ENCODE results near the gene USP51. TPM values are rescaled to one million over a fixed set of nuclear protein-coding genes. Genes with fewer than 3 reads are reported as not detected.
A peak's percentile ranks its signal among the peaks of the same experiment; 100 is the strongest.

Gene USP51
- total RNA-seq, 1 donor from 2014 or later: 2.2 TPM

- Histone ChIP-seq H3K27me3 (ENCODE audit: insufficient read depth, low read length) (no peaks in the 10 kb centered on the region), H3K9me3 (ENCODE audit: insufficient read depth, low read depth, low read length) (no peaks in the 10 kb centered on the region), H3K36me3 (ENCODE audit: insufficient read depth, low read length) (no peaks in the 10 kb centered on the region), H3K9ac (ENCODE audit: low read length) (peak overlapping the region; percentile 81), H2AFZ (ENCODE audit: low read depth, low read length) (peak overlapping the region; percentile 86), H3K4me2 (ENCODE audit: low read length) (peak overlapping the region; percentile 94), H3K4me1 (ENCODE audit: insufficient read depth, low read length) (no peaks in the 10 kb centered on the region), H3K4me3 (ENCODE audit: insufficient read depth, low read depth, low read length) (no peak overlapping the region), H4K20me1 (ENCODE audit: insufficient read depth, low read length) (no peaks in the 10 kb centered on the region), H3K27ac (ENCODE audit: low read depth, low read length) (no peak overlapping the region), H3K79me2 (ENCODE audit: insufficient read depth, low read length) (no peaks in the 10 kb centered on the region)
- DNase-seq (ENCODE audit: low read depth) (no peak), FAIRE-seq (no peak)
- no peak for TF ChIP-seq CTCF (IDR thresholded peaks at IDR 0.05; ENCODE audit: insufficient read depth, low read depth, low read length)
- Mint-ChIP-seq H3K4me3 (ENCODE audit: unreplicated experiment) (peak overlapping the region; percentile 94), H3K4me1 (ENCODE audit: low read depth, unreplicated experiment) (peaks cover 2% of the 10 kb centered on the region), H3K36me3 (ENCODE audit: low read depth, unreplicated experiment) (no peaks in the 10 kb centered on the region), H3K27ac (ENCODE audit: unreplicated experiment) (peak overlapping the region; percentile 93), H3K9me3 (ENCODE audit: unreplicated experiment) (no peaks in the 10 kb centered on the region), H3K27me3 (ENCODE audit: low read depth, unreplicated experiment) (no peaks in the 10 kb centered on the region)
Observed at GRCh38 chrX:55490121-55490520, 473 bp upstream of the USP51 start.

GRCh38 chrX:55488593-55489313, 895 bp downstream of the USP51 start:
- Histone ChIP-seq H3K4me3 (ENCODE audit: insufficient read depth, low read depth, low read length) (peak overlapping the region; percentile 76), H2AFZ (ENCODE audit: low read depth, low read length) (peak overlapping the region; percentile 86), H3K27ac (ENCODE audit: low read depth, low read length) (peak overlapping the region; percentile 42), H3K27me3 (ENCODE audit: insufficient read depth, low read length) (no peaks in the 10 kb centered on the region), H3K36me3 (ENCODE audit: insufficient read depth, low read length) (no peaks in the 10 kb centered on the region), H3K4me2 (ENCODE audit: low read length) (peak overlapping the region; percentile 94), H4K20me1 (ENCODE audit: insufficient read depth, low read length) (no peaks in the 10 kb centered on the region), H3K9ac (ENCODE audit: low read length) (peak overlapping the region; percentile 81), H3K9me3 (ENCODE audit: insufficient read depth, low read depth, low read length) (no peaks in the 10 kb centered on the region), H3K79me2 (ENCODE audit: insufficient read depth, low read length) (no peaks in the 10 kb centered on the region), H3K4me1 (ENCODE audit: insufficient read depth, low read length) (no peaks in the 10 kb centered on the region)
- Mint-ChIP-seq H3K27me3 (ENCODE audit: low read depth, unreplicated experiment) (no peaks in the 10 kb centered on the region), H3K9me3 (ENCODE audit: unreplicated experiment) (no peaks in the 10 kb centered on the region), H3K4me3 (ENCODE audit: unreplicated experiment) (peak overlapping the region; percentile 94), H3K27ac (ENCODE audit: unreplicated experiment) (peak overlapping the region; percentile 41), H3K4me1 (ENCODE audit: low read depth, unreplicated experiment) (peaks cover 2% of the 10 kb centered on the region), H3K36me3 (ENCODE audit: low read depth, unreplicated experiment) (no peaks in the 10 kb centered on the region)
- DNase-seq (ENCODE audit: low read depth) (peak; percentile 32), FAIRE-seq (no peak)
- no peak for TF ChIP-seq EZH2 (IDR thresholded peaks at IDR 0.05; ENCODE audit: insufficient read depth, low read length)
- no peak for TF ChIP-seq CTCF (IDR thresholded peaks at IDR 0.05; ENCODE audit: insufficient read depth, low read depth, low read length)

GRCh38 chrX:55488006-55488592, 1.5 kb downstream of the USP51 start:
- FAIRE-seq: peak; percentile 89

More at GRCh38 chrX:55488006-55488592, 1.5 kb downstream of the USP51 start:
- H3K4me1 ChIP-seq (ENCODE audit: insufficient read depth, low read length): no peaks in the 10 kb centered on the region
- H3K9ac ChIP-seq (ENCODE audit: low read length): peak overlapping the region; percentile 60
- peak overlapping the region; percentile 41 for H2AFZ ChIP-seq (ENCODE audit: low read depth, low read length)
- H3K4me3 ChIP-seq (ENCODE audit: insufficient read depth, low read depth, low read length): no peak overlapping the region
- TF ChIP-seq EZH2 (IDR thresholded peaks at IDR 0.05; ENCODE audit: insufficient read depth, low read length): no peak
- no peak for TF ChIP-seq CTCF (IDR thresholded peaks at IDR 0.05; ENCODE audit: insufficient read depth, low read depth, low read length)
- Mint-ChIP-seq H3K4me1 (ENCODE audit: low read depth, unreplicated experiment) (peaks cover 2% of the 10 kb centered on the region), H3K36me3 (ENCODE audit: low read depth, unreplicated experiment) (no peaks in the 10 kb centered on the region), H3K4me3 (ENCODE audit: unreplicated experiment) (peak overlapping the region; percentile 83), H3K27me3 (ENCODE audit: low read depth, unreplicated experiment) (no peaks in the 10 kb centered on the region), H3K9me3 (ENCODE audit: unreplicated experiment) (no peaks in the 10 kb centered on the region), H3K27ac (ENCODE audit: unreplicated experiment) (no peak overlapping the region)
- no peak overlapping the region for H3K27ac ChIP-seq (ENCODE audit: low read depth, low read length)
- no peaks in the 10 kb centered on the region for H3K9me3 ChIP-seq (ENCODE audit: insufficient read depth, low read depth, low read length)
- no peaks in the 10 kb centered on the region for H3K27me3 ChIP-seq (ENCODE audit: insufficient read depth, low read length)
- no peaks in the 10 kb centered on the region for H4K20me1 ChIP-seq (ENCODE audit: insufficient read depth, low read length)
- H3K36me3 ChIP-seq (ENCODE audit: insufficient read depth, low read length): no peaks in the 10 kb centered on the region
- H3K79me2 ChIP-seq (ENCODE audit: insufficient read depth, low read length): no peaks in the 10 kb centered on the region
- H3K4me2 ChIP-seq (ENCODE audit: low read length): peak overlapping the region; percentile 94
- no peak for DNase-seq (ENCODE audit: low read depth)
